NCI-H2196 (cell line): ENCODE results near the gene MRPL36.
"Not testable (repeated sequence)": the region's sequence is repeated elsewhere in the genome, so short reads cannot be mapped to it uniquely, and the experiment has no call there.

Source experiments
- DNase-seq: peaks from one replicate; lab custom pipeline; 2025; ENCODE audit not compliant: unreplicated experiment; lab: John Stamatoyannopoulos, UW

The MRPL36 gene

GRCh38 chr5:1815881-1816292 is 16.2 kb upstream of the MRPL36 start:
- no peak for DNase-seq

- no peak for DNase-seq
These were observed 15.6 kb upstream of the MRPL36 start for GRCh38 chr5:1815071-1815786.

GRCh38 chr5:1814183-1815020 is 14.8 kb upstream of the MRPL36 start:
- DNase-seq: no peak

GRCh38 chr5:1810581-1811101 is 11.0 kb upstream of the MRPL36 start:
- DNase-seq: no peak

GRCh38 chr5:1809416-1810035 is 9.9 kb upstream of the MRPL36 start:
- DNase-seq: no peak

- DNase-seq: no peak
These were observed 8.8 kb upstream of the MRPL36 start for GRCh38 chr5:1808439-1808838.

- no peak for DNase-seq
These were observed 8.0 kb upstream of the MRPL36 start for GRCh38 chr5:1807451-1808185.

GRCh38 chr5:1806974-1807373 is 7.3 kb upstream of the MRPL36 start:
- no peak for DNase-seq

- no peak for DNase-seq
These were observed 6.6 kb upstream of the MRPL36 start for GRCh38 chr5:1806199-1806598.

- DNase-seq: no peak
These were observed 6.1 kb upstream of the MRPL36 start for GRCh38 chr5:1805736-1806135.

- no peak for DNase-seq
These were observed 5.7 kb upstream of the MRPL36 start for GRCh38 chr5:1805326-1805725.

GRCh38 chr5:1804001-1804690 is 4.5 kb upstream of the MRPL36 start:
- DNase-seq: no peak

- no peak for DNase-seq
These were observed 3.6 kb upstream of the MRPL36 start for GRCh38 chr5:1803192-1803591.

- DNase-seq: peak; percentile 10
These were observed 2.3 kb upstream of the MRPL36 start for GRCh38 chr5:1801967-1802295.

- peak; percentile 82 for DNase-seq
These were observed 1.8 kb upstream of the MRPL36 start, which contains the start of gene NDUFS6 for GRCh38 chr5:1801222-1801966. Gene NDUFS6, plus strand, starts transcription at chr5:1801407. Its CDS starts 11 bp downstream, at chr5:1801418.

GRCh38 chr5:1800472-1801221 is 1.0 kb upstream of the MRPL36 start:
- DNase-seq: peak; percentile 64

GRCh38 chr5:1799110-1799601 is 481 bp downstream of the MRPL36 start:
- no peak for DNase-seq

- not testable (repeated sequence) for DNase-seq
These were observed 1.0 kb downstream of the MRPL36 start for GRCh38 chr5:1798589-1798988.

- DNase-seq: no peak
These were observed 1.8 kb downstream of the MRPL36 start for GRCh38 chr5:1797855-1798254.
